DMS114 treated with DMSO at 0.1 percent for 48 hours (cell line): Measurements from ENCODE around the gene ELOB.

Experiments used
- DNase-seq: peaks from one replicate; lab custom pipeline; 2025; ENCODE audit not compliant: unreplicated experiment; lab: John Stamatoyannopoulos, UW

ELOB gene

DNA sequence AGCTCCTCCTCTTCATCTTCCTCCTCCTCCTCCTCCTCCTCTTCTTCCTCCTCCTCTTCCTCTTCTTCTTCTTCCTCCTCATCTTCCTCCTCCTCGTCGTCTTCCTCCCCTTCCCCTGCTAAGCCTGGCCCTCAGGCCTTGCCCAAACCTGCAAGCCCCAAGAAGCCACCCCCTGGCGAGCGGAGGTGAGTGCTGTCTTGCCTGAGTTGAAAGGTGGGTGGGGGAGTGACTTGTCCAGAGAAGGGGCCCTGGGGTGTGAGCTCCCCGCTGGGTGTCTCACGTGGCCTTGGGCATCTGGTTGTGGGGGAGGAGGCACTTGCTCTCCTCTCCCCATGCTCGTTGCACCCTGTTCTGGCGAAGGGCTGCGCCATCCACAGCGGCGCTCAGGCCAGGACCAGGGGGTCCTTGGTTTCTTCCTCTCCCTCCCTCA is 8.0 kb downstream of the ELOB start:
- no peak for DNase-seq

- no peak for DNase-seq
These were observed 8.5 kb downstream of the ELOB start for GRCh38 chr16:2768403-2769089.

DNA sequence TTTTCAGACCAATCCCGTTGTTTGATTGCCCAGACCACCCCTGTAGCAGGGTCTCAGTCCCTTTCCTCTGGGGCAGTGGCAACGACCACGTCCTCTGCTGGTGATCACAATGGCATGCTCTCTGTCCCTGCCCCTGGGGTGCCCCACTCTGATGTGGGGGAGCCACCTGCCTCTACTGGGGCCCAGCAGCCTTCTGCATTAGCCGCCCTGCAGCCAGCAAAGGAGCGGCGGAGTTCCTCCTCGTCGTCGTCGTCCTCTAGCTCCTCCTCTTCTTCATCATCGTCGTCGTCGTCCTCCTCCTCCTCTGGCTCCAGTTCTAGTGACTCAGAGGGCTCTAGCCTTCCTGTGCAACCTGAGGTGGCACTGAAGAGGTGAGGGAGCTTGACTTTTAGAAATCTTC is 9.2 kb downstream of the ELOB start:
- DNase-seq = no peak

DNA sequence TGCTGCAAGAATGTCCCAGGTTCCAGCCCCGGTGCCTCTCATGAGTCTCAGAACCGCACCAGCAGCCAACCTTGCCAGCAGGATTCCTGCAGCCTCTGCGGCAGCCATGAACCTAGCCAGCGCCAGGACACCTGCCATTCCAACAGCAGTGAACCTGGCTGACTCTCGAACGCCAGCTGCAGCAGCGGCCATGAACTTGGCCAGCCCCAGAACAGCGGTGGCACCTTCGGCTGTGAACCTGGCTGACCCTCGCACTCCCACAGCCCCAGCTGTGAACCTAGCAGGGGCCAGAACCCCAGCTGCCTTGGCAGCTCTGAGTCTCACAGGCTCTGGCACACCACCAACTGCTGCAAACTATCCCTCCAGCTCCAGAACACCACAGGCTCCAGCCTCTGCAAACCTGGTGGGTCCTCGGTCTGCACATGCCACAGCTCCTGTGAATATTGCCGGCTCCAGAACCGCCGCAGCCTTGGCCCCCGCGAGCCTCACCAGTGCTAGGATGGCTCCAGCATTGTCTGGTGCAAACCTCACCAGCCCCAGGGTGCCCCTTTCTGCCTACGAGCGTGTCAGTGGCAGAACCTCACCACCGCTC is 9.8 kb downstream of the ELOB start:
- DNase-seq = no peak

DNA sequence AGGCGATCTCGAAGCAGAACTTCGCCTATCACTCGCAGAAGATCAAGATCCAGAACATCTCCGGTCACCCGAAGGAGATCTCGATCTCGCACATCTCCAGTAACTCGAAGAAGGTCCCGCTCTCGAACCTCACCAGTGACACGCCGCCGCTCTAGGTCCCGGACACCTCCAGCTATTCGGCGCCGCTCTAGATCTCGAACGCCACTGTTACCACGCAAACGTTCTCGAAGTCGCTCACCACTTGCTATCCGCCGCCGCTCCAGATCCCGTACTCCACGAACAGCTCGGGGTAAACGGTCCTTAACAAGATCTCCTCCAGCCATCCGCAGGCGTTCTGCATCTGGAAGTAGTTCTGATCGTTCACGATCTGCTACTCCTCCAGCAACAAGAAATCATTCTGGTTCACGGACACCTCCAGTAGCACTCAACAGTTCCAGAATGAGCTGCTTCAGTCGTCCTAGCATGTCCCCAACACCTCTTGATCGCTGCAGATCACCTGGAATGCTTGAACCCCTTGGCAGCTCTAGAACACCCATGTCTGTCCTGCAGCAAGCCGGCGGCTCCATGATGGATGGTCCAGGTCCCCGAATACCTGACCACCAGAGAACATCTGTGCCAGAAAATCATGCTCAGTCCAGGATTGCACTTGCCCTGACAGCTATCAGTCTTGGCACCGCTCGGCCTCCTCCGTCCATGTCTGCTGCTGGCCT is 10.5 kb downstream of the ELOB start:
- no peak for DNase-seq

GRCh38 chr16:2765462-2766404 is 11.3 kb downstream of the ELOB start:
- no peak for DNase-seq

- DNase-seq = no peak
These were observed 12.4 kb downstream of the ELOB start for GRCh38 chr16:2764718-2765117.

GRCh38 chr16:2763173-2763572 is 13.9 kb downstream of the ELOB start:
- no peak for DNase-seq

GRCh38 chr16:2762711-2763110 is 14.4 kb downstream of the ELOB start:
- no peak for DNase-seq

DNA sequence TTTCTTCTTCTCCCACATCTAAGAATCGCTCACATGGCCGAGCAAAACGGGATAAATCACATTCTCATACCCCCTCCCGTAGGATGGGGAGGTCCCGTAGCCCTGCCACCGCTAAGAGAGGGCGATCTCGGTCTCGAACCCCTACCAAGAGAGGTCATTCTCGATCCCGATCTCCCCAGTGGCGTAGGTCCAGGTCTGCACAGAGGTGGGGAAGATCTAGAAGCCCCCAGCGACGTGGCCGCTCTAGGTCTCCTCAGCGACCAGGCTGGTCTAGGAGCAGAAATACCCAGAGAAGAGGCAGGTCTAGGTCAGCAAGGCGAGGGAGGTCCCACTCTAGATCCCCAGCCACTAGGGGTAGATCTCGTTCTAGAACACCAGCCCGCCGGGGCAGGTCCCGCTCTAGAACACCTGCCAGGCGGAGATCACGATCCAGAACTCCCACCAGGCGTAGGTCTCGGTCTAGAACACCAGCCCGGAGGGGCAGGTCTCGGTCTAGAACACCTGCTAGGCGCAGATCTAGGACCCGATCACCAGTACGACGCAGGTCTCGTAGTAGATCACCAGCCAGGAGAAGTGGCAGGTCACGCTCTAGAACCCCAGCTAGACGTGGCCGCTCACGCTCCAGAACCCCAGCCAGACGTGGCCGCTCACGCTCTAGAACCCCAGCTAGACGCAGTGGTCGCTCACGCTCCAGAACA is 15.0 kb downstream of the ELOB start:
- DNase-seq = no peak

GRCh38 chr16:2761472-2761871 is 15.6 kb downstream of the ELOB start:
- DNase-seq = no peak

DNA sequence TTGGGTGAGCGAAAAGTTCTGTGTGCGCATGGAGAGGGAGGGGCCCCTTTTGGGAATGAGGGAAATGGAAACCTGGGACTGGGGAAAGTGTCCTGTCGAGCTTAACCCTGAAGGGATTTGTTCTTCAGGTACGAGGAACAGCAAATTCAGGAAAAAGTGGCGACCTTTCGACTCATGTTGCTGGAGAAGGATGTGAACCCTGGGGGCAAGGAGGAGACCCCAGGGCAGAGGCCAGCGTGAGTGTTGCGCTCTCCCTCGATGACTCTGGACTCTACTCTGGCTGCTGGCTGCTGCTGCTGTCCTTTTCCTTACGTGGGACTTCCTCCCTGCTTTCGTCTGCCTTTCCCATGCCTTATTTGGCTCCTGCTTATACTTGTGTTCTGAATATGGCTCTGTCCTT is 19.7 kb downstream of the ELOB start:
- no peak for DNase-seq

GRCh38 chr16:2756288-2757015 is 20.6 kb downstream of the ELOB start:
- DNase-seq = no peak

DNA sequence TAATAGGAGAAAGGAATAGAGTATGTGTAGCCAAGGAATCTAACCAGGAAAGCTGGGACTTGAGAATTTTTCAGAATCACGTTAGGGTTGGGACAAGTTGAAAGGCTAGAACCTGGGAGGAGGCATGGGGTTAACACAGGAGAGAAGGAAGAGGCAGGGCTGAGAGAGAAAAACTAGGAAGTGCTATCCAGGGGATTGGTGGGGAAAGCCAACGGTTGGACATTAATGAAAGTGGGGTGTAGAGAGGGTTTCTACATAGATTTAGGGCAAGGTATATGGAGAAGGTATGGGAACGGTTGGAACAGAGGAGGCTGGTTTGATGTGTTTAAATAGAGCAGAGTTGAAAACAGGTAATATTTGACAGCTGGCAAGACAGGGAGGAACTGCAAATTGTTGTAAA is 21.9 kb downstream of the ELOB start:
- DNase-seq = no peak

DNA sequence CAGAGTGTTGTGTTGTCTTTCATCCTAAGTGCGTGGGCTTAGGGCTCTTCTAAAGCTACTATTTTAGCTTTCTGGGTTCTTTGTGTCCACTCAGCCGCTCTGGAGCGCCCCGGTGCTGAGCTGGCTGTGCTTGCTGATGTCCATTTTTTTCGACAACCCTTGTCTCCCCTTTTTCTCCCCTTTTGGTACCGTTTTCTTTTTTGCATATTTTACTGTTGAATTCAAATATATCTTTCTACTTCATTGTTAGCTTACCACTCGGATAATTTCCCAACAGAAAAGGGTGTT is 23.4 kb downstream of the ELOB start:
- DNase-seq = no peak

GRCh38 chr16:2752850-2753732 is 24.0 kb downstream of the ELOB start:
- DNase-seq = peak; percentile 58

GRCh38 chr16:2752035-2752849 is 24.8 kb downstream of the ELOB start, which contains the start of gene SRRM2:
Gene SRRM2, plus strand, starts transcription at chr16:2752638. Its CDS starts 3,727 bp downstream, at chr16:2756365.
- DNase-seq = peak; percentile 97

DNA sequence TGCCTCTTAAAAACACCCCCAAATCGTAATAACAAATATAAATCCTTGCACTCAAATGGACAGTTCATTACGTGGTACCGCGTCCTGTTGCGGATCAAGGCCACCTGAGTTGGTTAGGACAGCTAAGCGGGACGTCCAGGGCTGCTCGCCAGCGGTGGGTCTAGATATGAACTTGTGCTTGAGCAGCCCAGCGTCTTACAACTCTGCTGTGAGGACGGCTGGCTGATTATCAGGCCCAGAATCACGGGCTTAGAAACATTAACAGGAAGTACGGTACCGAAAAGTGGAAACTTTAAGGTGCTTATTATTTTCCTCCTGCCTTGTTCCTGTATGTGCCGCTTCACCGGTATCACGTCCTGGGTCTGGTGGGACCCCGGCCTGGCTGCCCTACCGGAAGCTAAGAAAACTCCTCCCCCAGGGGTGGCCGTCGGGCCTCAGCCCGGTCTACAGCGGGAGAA is 25.5 kb downstream of the ELOB start:
- DNase-seq = no peak
